ENCODE data around the gene SOCS2.

DNA sequence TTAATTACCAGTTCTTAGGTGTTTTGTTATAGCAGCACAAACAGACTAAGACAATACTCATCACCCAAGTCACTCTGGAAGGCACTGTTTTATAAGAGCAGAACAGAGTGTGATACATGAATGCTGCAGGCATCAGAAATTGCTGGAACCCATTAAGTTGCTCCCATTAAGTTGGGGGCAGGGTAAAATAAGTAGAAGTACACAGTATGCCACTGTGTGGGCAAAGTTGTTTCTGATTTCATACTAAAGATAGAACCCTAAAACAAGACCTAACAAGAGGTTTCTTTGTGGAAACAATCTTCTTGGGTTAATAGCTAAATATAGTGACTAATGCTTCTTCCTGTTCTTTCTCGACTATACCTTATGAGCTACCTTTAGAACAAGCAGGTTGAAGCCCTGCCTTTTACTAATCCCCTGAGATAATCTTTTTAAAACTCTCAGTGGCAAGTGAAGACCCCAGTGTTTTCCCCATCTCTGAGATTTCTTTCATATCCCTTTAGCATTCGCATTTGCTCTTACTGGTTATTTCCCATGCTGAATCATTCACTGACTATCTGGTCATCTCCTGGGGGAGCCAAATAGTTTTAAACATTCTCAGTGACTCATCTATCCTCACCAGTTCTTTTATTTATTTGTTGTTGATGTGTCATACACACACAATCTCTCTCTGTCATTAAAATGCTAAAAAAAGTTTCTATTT, 52.3 kb downstream of the SOCS2 start:
- TF ChIP-seq, protein P1, sequence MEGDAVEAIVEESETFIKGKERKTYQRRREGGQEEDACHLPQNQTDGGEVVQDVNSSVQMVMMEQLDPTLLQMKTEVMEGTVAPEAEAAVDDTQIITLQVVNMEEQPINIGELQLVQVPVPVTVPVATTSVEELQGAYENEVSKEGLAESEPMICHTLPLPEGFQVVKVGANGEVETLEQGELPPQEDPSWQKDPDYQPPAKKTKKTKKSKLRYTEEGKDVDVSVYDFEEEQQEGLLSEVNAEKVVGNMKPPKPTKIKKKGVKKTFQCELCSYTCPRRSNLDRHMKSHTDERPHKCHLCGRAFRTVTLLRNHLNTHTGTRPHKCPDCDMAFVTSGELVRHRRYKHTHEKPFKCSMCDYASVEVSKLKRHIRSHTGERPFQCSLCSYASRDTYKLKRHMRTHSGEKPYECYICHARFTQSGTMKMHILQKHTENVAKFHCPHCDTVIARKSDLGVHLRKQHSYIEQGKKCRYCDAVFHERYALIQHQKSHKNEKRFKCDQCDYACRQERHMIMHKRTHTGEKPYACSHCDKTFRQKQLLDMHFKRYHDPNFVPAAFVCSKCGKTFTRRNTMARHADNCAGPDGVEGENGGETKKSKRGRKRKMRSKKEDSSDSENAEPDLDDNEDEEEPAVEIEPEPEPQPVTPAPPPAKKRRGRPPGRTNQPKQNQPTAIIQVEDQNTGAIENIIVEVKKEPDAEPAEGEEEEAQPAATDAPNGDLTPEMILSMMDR (IDR thresholded peaks at IDR 0.05), result no peak
- no peak for TF ChIP-seq EP300 (IDR thresholded peaks at IDR 0.05)
- TF ChIP-seq POLR2A (IDR thresholded peaks at IDR 0.05), result no peak
